ENCODE results near the gene GLI1.

GRCh38 chr12:57430931-57431566 is 28.5 kb upstream of the GLI1 start, which contains the start of gene R3HDM2:
- TF ChIP-seq GABPA (IDR thresholded peaks at IDR 0.05; ENCODE audit: low read depth), result no peak
- TF ChIP-seq CTCF (IDR thresholded peaks at IDR 0.05; ENCODE audit: insufficient read depth, low read length), result no peak
- no peak for TF ChIP-seq SPI1 (IDR thresholded peaks at IDR 0.05; ENCODE audit: borderline replicate concordance, low read depth)
